H9 (cell line): ENCODE results near the gene SLC15A3. TPM values are rescaled to one million over a fixed set of nuclear protein-coding genes. Genes with fewer than 3 reads are reported as not detected.

Experiments used
- DNase-seq: peaks from one replicate; pipeline ENCODE4 v3.0.0-alpha.2; 2017
- H2AFZ ChIP-seq: one replicate; pipeline ENCODE4 v1.6.1; 2013; ENCODE audit warnings: mild to moderate bottlenecking, low read length, control low read depth, moderate library complexity
- H2AK5ac ChIP-seq: 2 replicates; pipeline ENCODE4 v1.6.1; 2013; ENCODE audit warnings: low read length, control low read depth, mixed read lengths; ENCODE audit not compliant: insufficient read length
- H2BK120ac ChIP-seq: one replicate; pipeline ENCODE4 v1.6.1; 2013; ENCODE audit warnings: low read depth, mild to moderate bottlenecking, low read length, control low read depth, inconsistent platforms; ENCODE audit not compliant: poor library complexity, severe bottlenecking
- H2BK12ac ChIP-seq: 2 replicates; pipeline ENCODE4 v1.6.1; 2013; ENCODE audit warnings: low read length, control low read depth, mixed read lengths, low read depth; ENCODE audit not compliant: insufficient read length
- H2BK15ac ChIP-seq: 2 replicates; pipeline ENCODE4 v1.6.1; 2013; ENCODE audit warnings: low read depth, low read length, control low read depth
- H2BK20ac ChIP-seq: one replicate; pipeline ENCODE4 v1.6.1; 2013; ENCODE audit warnings: low read depth, mild to moderate bottlenecking, low read length, control low read depth, inconsistent platforms; ENCODE audit not compliant: poor library complexity, severe bottlenecking
- H2BK5ac ChIP-seq: 2 replicates; pipeline ENCODE4 v1.6.1; 2013; ENCODE audit warnings: low read length, control low read depth, mixed read lengths; ENCODE audit not compliant: insufficient read length
- H3K14ac ChIP-seq: 2 replicates; pipeline ENCODE4 v1.6.1; 2013; ENCODE audit warnings: low read length, control low read depth; ENCODE audit not compliant: insufficient read depth
- H3K18ac ChIP-seq: 2 replicates; pipeline ENCODE4 v1.6.1; 2013; ENCODE audit warnings: low read depth, mild to moderate bottlenecking, mixed read lengths, low read length, control low read depth; ENCODE audit not compliant: insufficient read length
- H3K23ac ChIP-seq: 2 replicates; pipeline ENCODE4 v1.6.1; 2013; ENCODE audit warnings: low read length, control low read depth, mixed read lengths, low read depth; ENCODE audit not compliant: insufficient read length
- H3K23me2 ChIP-seq: 2 replicates; pipeline ENCODE4 v1.6.1; 2013; ENCODE audit warnings: low read depth, mild to moderate bottlenecking, mixed read lengths, low read length, control low read depth; ENCODE audit not compliant: insufficient read length, poor library complexity, severe bottlenecking
- H3K27ac ChIP-seq: 2 replicates; pipeline ENCODE4 v1.5.1; 2013; ENCODE audit warnings: low read length, control low read depth, mixed read lengths, low read depth; ENCODE audit not compliant: insufficient read length
- H3K27me3 ChIP-seq: 2 replicates; pipeline ENCODE4 v1.6.1; 2013; ENCODE audit warnings: low read length, control low read depth, inconsistent platforms; ENCODE audit not compliant: insufficient read depth
- H3K4ac ChIP-seq: 2 replicates; pipeline ENCODE4 v1.6.1; 2013; ENCODE audit warnings: low read depth, mild to moderate bottlenecking, control low read depth, inconsistent platforms, low read length, moderate library complexity
- H3K4me1 ChIP-seq: 2 replicates; pipeline ENCODE4 v1.6.1; 2013; ENCODE audit warnings: low read length, control low read depth, inconsistent platforms; ENCODE audit not compliant: insufficient read depth
- H3K4me2 ChIP-seq: 2 replicates; pipeline ENCODE4 v1.6.1; 2013; ENCODE audit warnings: low read length, control low read depth, mixed read lengths; ENCODE audit not compliant: insufficient read length, insufficient read depth
- H3K56ac ChIP-seq: 2 replicates; pipeline ENCODE4 v1.6.1; 2013; ENCODE audit warnings: low read depth, mild to moderate bottlenecking, mixed read lengths, low read length, control low read depth; ENCODE audit not compliant: insufficient read length
- H3K79me1 ChIP-seq: 2 replicates; pipeline ENCODE4 v1.6.1; 2013; ENCODE audit warnings: low read depth, mild to moderate bottlenecking, moderate library complexity, low read length, control low read depth, inconsistent platforms; ENCODE audit not compliant: insufficient read depth, poor library complexity, severe bottlenecking
- H3K79me2 ChIP-seq: 2 replicates; pipeline ENCODE4 v1.6.1; 2013; ENCODE audit warnings: low read length, control low read depth, inconsistent platforms; ENCODE audit not compliant: insufficient read depth
- H3K9ac ChIP-seq: 2 replicates; pipeline ENCODE4 v1.6.1; 2013; ENCODE audit warnings: low read length, control low read depth, mixed read lengths; ENCODE audit not compliant: insufficient read length; ENCODE audit errors: extremely low read depth
- H3K9me3 ChIP-seq: one replicate; pipeline ENCODE4 v1.6.1; 2013; ENCODE audit warnings: low read depth, low read length, inconsistent platforms; ENCODE audit not compliant: control insufficient read depth
- H3T11ph ChIP-seq: one replicate; pipeline ENCODE4 v1.6.1; 2013; ENCODE audit warnings: mild to moderate bottlenecking, low read length, control low read depth, inconsistent platforms
- H4K20me1 ChIP-seq: one replicate; pipeline ENCODE4 v1.6.1; 2013; ENCODE audit not compliant: control insufficient read depth, insufficient read length, insufficient read depth
- H4K5ac ChIP-seq: 2 replicates; pipeline ENCODE4 v1.6.1; 2013; ENCODE audit warnings: low read depth, mild to moderate bottlenecking, mixed read lengths, low read length, control low read depth; ENCODE audit not compliant: insufficient read length
- H4K8ac ChIP-seq: replicated peaks from 2 replicates; pipeline ENCODE4 v1.6.1; 2013; ENCODE audit warnings: low read length, control low read depth, mixed read lengths, low read depth; ENCODE audit not compliant: insufficient read length
- H4K91ac ChIP-seq: 2 replicates; pipeline ENCODE4 v1.6.1; 2013; ENCODE audit warnings: low read depth, mild to moderate bottlenecking, moderate library complexity, mixed read lengths, low read length, control low read depth; ENCODE audit not compliant: insufficient read length
- H3K27ac Mint-ChIP-seq, 3 experiments: 2 replicates in 2 of 3; 3 replicates in 1 of 3; pipeline ENCODE4 v1.8.0; 2020 to 2021; ENCODE audit warnings: mixed read lengths in 3 of 3, mild to moderate bottlenecking in 1 of 3, moderate library complexity in 1 of 3
- H3K27me3 Mint-ChIP-seq: 2 replicates; pipeline ENCODE4 v1.8.0; 2021; ENCODE audit warnings: low read depth, mild to moderate bottlenecking, moderate library complexity, mixed read lengths
- H3K36me3 Mint-ChIP-seq, 3 experiments: 2 replicates in 2 of 3; 3 replicates in 1 of 3; pipeline ENCODE4 v1.8.0; 2020 to 2021; ENCODE audit warnings: low read depth in 3 of 3, mixed read lengths in 3 of 3; ENCODE audit not compliant: insufficient read depth in 1 of 3
- H3K4me1 Mint-ChIP-seq, 2 experiments: 2 replicates each; pipeline ENCODE4 v1.8.0; 2020; ENCODE audit warnings: mixed read lengths in 2 of 2
- H3K4me3 Mint-ChIP-seq, 2 experiments: 2 replicates in 1 of 2; 3 replicates in 1 of 2; pipeline ENCODE4 v1.8.0; 2020 to 2021; ENCODE audit warnings: mild to moderate bottlenecking in 2 of 2, mixed read lengths in 2 of 2, moderate library complexity in 1 of 2
- H3K9me3 Mint-ChIP-seq, 2 experiments: 2 replicates in 1 of 2; 3 replicates in 1 of 2; pipeline ENCODE4 v1.8.0; 2020; ENCODE audit warnings: mild to moderate bottlenecking in 2 of 2, mixed read lengths in 2 of 2, moderate library complexity in 1 of 2
- CTCF ChIP-seq: fragments of 200-600 bp; sonication (generic); conservative IDR thresholded peaks from 3 replicates; pipeline ENCODE4 v1.8.0; 2021; ENCODE audit warnings: antibody characterized with exemption, mild to moderate bottlenecking
- WGBS: extraction: QIAGEN DNeasy Blood & Tissue Kit; methylation state at CpG from one replicate; pipeline ENCODE4 v1.1.7; 2013; ENCODE audit warnings: missing lambda C conversion rate, low lambda C conversion rate, mixed read lengths; ENCODE audit not compliant: insufficient read length; ENCODE audit errors: extremely low coverage; 5-methylcytosine and 5-hydroxymethylcytosine counted together
- total RNA-seq: library from RNA; stranded (reverse); gene quantifications from 2 replicates; pipeline ENCODE4 v1.2.1, GENCODE V29; 2021

Gene SLC15A3
- total RNA-seq, 1 experiment from 2014 or later = 7.0 TPM

GRCh38 chr11:60914633-60915247 is 37.2 kb downstream of the SLC15A3 start:
- Histone ChIP-seq H3K9me3 (no peaks in the 10 kb centered on the region), H4K5ac (no peak overlapping the region), H4K91ac (no peak overlapping the region), H4K8ac (no peak overlapping the region), H3K27me3 (no peaks in the 10 kb centered on the region), H3K79me2 (no peaks in the 10 kb centered on the region; the same call in 1 of the 2 replicates), H3K79me1 (no peaks in the 10 kb centered on the region), H2BK15ac (no peak overlapping the region), H3K56ac (no peak overlapping the region), H2BK12ac (no peak overlapping the region), H3T11ph (no peak overlapping the region), H2AFZ (no peak overlapping the region), H2BK120ac (no peak overlapping the region), H3K14ac (no peak overlapping the region; the same call in 1 of the 2 replicates), H3K4ac (no peak overlapping the region), H2BK5ac (no peak overlapping the region), H3K18ac (no peak overlapping the region), H3K4me2 (peak overlapping the region; percentile 76), H3K9ac (peak overlapping the region; percentile 25), H3K4me1 (peaks cover 2% of the 10 kb centered on the region), H2AK5ac (no peak overlapping the region), H3K23me2 (peaks cover 22% of the 10 kb centered on the region), H3K27ac (no peak overlapping the region), H3K23ac (no peak overlapping the region), H4K20me1 (no peaks in the 10 kb centered on the region), H2BK20ac (no peak overlapping the region)
- DNase-seq = no peak
- Mint-ChIP-seq H3K27me3 (peaks cover 28% of the 10 kb centered on the region), H3K27ac (peak overlapping the region in 1 of 3 experiments; percentile 95; a peak in 2 of 7 replicates), H3K4me1 (peaks cover 40 to 42% of the 10 kb centered on the region in 2 experiments), H3K9me3 (peaks cover under 1% of the 10 kb centered on the region in 2 experiments; a peak in 3 of 5 replicates), H3K4me3 (peak overlapping the region; percentile 94 to 97), H3K36me3 (peaks cover 0 to 10% (median 4%) of the 10 kb centered on the region in 3 experiments; a peak in 5 of 7 replicates)
- no peak for TF ChIP-seq CTCF
- WGBS = no CpG with 5 or more reads among the region's 31 CpGs
